Pancreas (tissue), 10 donors: Measurements from ENCODE around the gene HTT. TPM values are rescaled to one million over a fixed set of nuclear protein-coding genes. Genes with fewer than 3 reads are reported as not detected.

Experiments
- ATAC-seq, 4 donors: fragments of 200-7000 bp; cut with Tn5 transposase; one replicate each; pipeline versions ENCODE4 v1.8.0 to v1.9.1; 2020; ENCODE audit warnings: mild to moderate bottlenecking in 4 of 4, moderate library complexity in 4 of 4
- DNase-seq, 6 donors: peaks; one replicate each; pipeline ENCODE4 v3.0.0-alpha.2; 2020
- FAIRE-seq: peaks from 2 replicates; lab custom pipeline; 2012; peaks lifted over from hg19 to GRCh38; lab: Jason Lieb, UNC
- H3K27ac ChIP-seq, 4 donors: fragments of 200-600 bp; sonication (generic); 1 replicate in 3 of 4; 2 replicates in 1 of 4; pipeline versions ENCODE4 v1.5.0 to v1.8.0; 2020
- H3K27me3 ChIP-seq, 4 donors: fragments of 200-600 bp; one replicate each; pipeline ENCODE4 v1.8.0; 2021
- H3K36me3 ChIP-seq, 3 donors: fragments of 200-600 bp; sonication (generic) in 1 of 3; one replicate each; pipeline versions ENCODE4 v1.5.0 to v1.8.0; 2020 to 2021
- H3K4me1 ChIP-seq, 3 donors: fragments of 200-600 bp; one replicate each; pipeline ENCODE4 v1.8.0; 2021
- H3K4me3 ChIP-seq, 4 donors: fragments of 200-600 bp; sonication (generic) in 2 of 4; one replicate each; pipeline versions ENCODE4 v1.5.0 to v1.8.0; 2020 to 2021
- H3K9me3 ChIP-seq, 4 donors: fragments of 200-600 bp; one replicate each; pipeline ENCODE4 v1.8.0; 2021
- WGBS, 2 donors: extraction: QIAGEN DNeasy Blood & Tissue Kit; methylation state at CpG; one replicate each; pipeline ENCODE4 v1.1.7; 2013; 5-methylcytosine and 5-hydroxymethylcytosine counted together
- intact Hi-C, 3 donors: fragments of 100-400 bp; cut with DNase I; formaldehyde crosslinking; loops; one replicate each; pipeline versions ENCODE4 v1.11.1 to v1.14.2; 2022
- polyA plus RNA-seq, 2 donors: library from polyadenylated mRNA; stranded (reverse); fragments of 200-250 nt; gene quantifications; one replicate each; pipeline ENCODE4 v1.2.3, GENCODE V29; 2013
- total RNA-seq, 6 donors: library from RNA; stranded (reverse); fragmentation: NEBNext Ultra II Directional in 4 of 6; extraction: Animal tissue kit (Norgen Biotek cat#: 25700) in 4 of 6; gene quantifications; one replicate each; pipeline versions ENCODE4 v1.2.1 to v1.2.4, GENCODE V29; 2021 to 2023
- TF ChIP-seq, protein P1 (sequence below), 4 donors: fragments of 200-600 bp; sonication (generic) in 3 of 4; IDR thresholded peaks; one replicate each; pipeline versions ENCODE4 v1.5.0 to v1.8.0; 2021; ENCODE audit warnings: antibody characterized with exemption in 4 of 4
- donor health status: healthy with polysubstance abuse.
- donor health status: DM: no; HTN: no; CAD: no; lungs with moderate emphysema.
- donor health status: DM: no; HTN: no; CAD: no.
- donor health status: control.
- donor health status: control.
- donor health status: Bipolar disorder and iron deficiency.
- donor health status: DM: yes; HTN: yes; CAD: no.
- donor health status: DM: no; HTN: no; CAD: no.
- donor health status: DM: no; HTN: no; CAD: no.
- donor health status: DM: yes; HTN: yes; CAD: no.

Gene HTT
- total and polyA plus RNA-seq, 8 donors = 23.1 to 55.2 (median 42.7) TPM

DNA sequence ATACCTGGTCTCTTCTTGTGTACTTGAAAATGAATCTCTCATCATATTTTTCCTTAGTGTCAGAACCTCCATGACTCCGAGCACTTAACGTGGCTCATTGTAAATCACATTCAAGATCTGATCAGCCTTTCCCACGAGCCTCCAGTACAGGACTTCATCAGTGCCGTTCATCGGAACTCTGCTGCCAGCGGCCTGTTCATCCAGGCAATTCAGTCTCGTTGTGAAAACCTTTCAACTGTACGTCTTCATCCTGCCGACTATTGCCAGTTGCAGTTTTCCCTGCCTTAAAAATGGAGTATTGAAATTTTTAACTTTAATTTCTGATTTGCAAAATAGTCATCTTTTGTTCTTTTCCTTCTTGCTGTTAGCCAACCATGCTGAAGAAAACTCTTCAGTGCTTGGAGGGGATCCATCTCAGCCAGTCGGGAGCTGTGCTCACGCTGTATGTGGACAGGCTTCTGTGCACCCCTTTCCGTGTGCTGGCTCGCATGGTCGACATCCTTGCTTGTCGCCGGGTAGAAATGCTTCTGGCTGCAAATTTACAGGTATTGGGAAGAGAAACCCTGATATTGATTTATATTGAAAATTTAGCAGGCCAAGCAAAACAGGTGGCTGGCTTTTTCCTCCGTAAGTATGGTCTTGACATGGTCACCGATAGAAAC lies 132.1 kb downstream of the HTT start:
- TF ChIP-seq, protein P1, sequence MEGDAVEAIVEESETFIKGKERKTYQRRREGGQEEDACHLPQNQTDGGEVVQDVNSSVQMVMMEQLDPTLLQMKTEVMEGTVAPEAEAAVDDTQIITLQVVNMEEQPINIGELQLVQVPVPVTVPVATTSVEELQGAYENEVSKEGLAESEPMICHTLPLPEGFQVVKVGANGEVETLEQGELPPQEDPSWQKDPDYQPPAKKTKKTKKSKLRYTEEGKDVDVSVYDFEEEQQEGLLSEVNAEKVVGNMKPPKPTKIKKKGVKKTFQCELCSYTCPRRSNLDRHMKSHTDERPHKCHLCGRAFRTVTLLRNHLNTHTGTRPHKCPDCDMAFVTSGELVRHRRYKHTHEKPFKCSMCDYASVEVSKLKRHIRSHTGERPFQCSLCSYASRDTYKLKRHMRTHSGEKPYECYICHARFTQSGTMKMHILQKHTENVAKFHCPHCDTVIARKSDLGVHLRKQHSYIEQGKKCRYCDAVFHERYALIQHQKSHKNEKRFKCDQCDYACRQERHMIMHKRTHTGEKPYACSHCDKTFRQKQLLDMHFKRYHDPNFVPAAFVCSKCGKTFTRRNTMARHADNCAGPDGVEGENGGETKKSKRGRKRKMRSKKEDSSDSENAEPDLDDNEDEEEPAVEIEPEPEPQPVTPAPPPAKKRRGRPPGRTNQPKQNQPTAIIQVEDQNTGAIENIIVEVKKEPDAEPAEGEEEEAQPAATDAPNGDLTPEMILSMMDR (IDR thresholded peaks at IDR 0.05) = no peak
- no peak overlapping the region for H3K4me3 ChIP-seq
- H3K27me3 ChIP-seq = no peaks in the 10 kb centered on the region
- peaks cover 9 to 29% (median 17%) of the 10 kb centered on the region in 3 donors for H3K4me1 ChIP-seq
- no peaks in the 10 kb centered on the region for H3K9me3 ChIP-seq
- ATAC-seq = no peak
- peak in 1 of 6 donors; percentile 17 for DNase-seq
- 90 to 92% methylated on average over 18 of the region's 18 CpGs for WGBS, 2 donors
- H3K27ac ChIP-seq = no peak overlapping the region
- peaks cover 0 to 34% (median 28%) of the 10 kb centered on the region in 3 donors for H3K36me3 ChIP-seq
- FAIRE-seq = no peak
- intact Hi-C loops = no loop called here

DNA sequence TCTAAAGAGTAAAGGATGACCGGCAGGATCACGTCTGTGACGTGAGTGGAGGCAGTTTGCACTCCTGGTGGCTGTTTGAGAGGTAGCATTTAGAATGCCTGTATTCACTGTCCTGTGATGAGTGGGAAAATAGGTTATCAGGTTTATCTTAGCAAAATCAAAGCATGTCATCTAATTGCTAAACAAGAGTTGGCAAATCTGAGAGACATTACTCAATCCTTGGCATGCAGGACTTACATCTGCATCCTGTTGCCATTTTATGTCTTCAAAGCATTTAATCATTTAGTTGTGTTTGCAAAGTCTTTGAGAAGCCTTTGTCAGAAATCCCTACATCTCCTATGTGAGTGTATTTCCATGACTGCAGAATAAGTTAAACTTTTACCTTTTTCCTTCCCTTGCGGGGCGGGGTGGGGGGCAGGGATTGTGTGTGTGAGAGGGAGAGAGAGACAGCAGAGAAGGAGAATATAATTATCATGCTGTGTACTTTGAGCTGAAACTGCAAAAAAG lies 133.1 kb downstream of the HTT start:
- Histone ChIP-seq H3K27ac (no peak overlapping the region), H3K27me3 (no peaks in the 10 kb centered on the region), H3K9me3 (no peaks in the 10 kb centered on the region), H3K36me3 (peaks cover 2 to 43% (median 37%) of the 10 kb centered on the region in 3 donors), H3K4me3 (no peak overlapping the region), H3K4me1 (peaks cover 9 to 27% (median 17%) of the 10 kb centered on the region in 3 donors)
- intact Hi-C loops = no loop called here
- peak in 1 of 6 donors; percentile 7 for DNase-seq
- no peak for FAIRE-seq
- TF ChIP-seq, protein P1 (IDR thresholded peaks at IDR 0.05) = no peak
- no peak for ATAC-seq
- WGBS, 2 donors = 82 to 87% methylated on average over 5 of the region's 5 CpGs

DNA sequence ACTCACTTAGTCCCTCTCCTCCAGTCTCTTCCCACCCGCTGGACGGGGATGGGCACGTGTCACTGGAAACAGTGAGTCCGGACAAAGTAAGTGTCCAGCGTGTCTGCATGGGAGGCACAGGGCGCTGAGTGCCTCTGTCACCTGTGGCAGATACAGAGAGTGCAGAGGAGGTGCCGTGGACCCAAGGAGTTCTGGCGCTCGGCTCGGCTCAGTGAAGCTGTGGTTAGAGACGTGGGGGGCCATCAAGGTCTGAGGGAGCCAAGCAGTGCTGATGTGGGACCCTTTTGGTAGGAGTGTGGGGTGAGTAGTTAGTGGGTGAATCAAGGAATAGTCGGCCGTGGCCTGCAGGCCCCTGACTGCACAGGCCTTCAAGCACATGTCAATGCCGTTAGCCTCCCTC lies 134.3 kb downstream of the HTT start:
- FAIRE-seq = no peak

DNA sequence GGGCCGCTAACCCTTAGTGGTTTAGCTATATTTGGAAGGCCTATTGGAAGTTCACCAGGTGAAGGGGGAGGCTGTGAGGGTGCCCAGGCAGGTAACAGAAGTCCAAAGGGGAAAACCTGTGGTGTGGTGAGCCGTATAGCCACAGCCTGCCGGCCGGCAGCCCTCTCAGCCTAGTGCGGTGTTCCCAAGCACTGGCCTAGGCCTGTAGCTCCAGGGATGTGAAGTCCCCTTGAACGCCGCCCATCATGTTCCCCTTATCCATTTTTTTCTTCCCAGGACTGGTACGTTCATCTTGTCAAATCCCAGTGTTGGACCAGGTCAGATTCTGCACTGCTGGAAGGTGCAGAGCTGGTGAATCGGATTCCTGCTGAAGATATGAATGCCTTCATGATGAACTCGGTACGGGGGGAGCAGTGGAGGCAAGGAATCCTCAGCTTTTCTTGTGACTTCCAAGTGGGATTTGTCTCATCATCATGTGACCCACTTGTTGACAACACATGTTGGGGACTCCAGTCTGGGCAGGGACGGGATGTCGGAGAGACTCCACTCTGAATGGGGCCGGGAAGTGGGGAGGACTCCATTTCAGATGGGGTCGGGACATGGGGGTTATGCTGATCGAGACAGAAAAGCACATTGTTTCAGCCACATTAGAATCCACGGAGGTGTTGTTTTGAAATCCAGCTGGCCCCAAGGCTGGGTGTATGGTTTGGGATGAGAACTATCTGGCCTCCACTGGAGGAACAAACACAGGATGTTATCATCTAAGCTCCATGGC lies 135.3 kb downstream of the HTT start:
- DNase-seq = peak in 2 of 6 donors; percentile 32 to 40
- ATAC-seq = no peak
- FAIRE-seq = no peak
- peaks cover 5 to 61% (median 48%) of the 10 kb centered on the region in 3 donors for H3K36me3 ChIP-seq
- intact Hi-C loops = no loop called here
- peaks cover 0 to 9% (median 7%) of the 10 kb centered on the region in 3 donors for H3K4me1 ChIP-seq
- H3K27ac ChIP-seq = no peak overlapping the region
- TF ChIP-seq, protein P1 (IDR thresholded peaks at IDR 0.05) = no peak
- H3K9me3 ChIP-seq = no peaks in the 10 kb centered on the region
- no peaks in the 10 kb centered on the region for H3K27me3 ChIP-seq
- no peak overlapping the region for H3K4me3 ChIP-seq
- 93 to 94% methylated on average over 17 of the region's 17 CpGs for WGBS, 2 donors

More for the DNA sequence above, 134.3 kb downstream of the HTT start:
- Histone ChIP-seq H3K27ac (no peak overlapping the region), H3K4me1 (peaks cover 3 to 15% (median 11%) of the 10 kb centered on the region in 3 donors), H3K4me3 (no peak overlapping the region), H3K27me3 (no peaks in the 10 kb centered on the region), H3K9me3 (no peaks in the 10 kb centered on the region), H3K36me3 (peaks cover 5 to 55% (median 48%) of the 10 kb centered on the region in 3 donors)
- intact Hi-C loops = no loop called here
- TF ChIP-seq, protein P1 (IDR thresholded peaks at IDR 0.05) = no peak
- 94 to 96% methylated on average over 14 of the region's 14 CpGs for WGBS, 2 donors
- peak in 2 of 6 donors; percentile 34 to 42 for DNase-seq
- ATAC-seq = no peak
